ENCODE data around the gene MSL3B.

MSL3B gene

GRCh38 chr2:233828546-233829192, 39.5 kb downstream of the MSL3B start:
- intact Hi-C loops (cut with DNase I): no loop called here
- ATAC-seq (no peak), DNase-seq (no peak)
- 72 to 80% (median 77%) methylated on average over 24 of the region's 24 CpGs for WGBS, 3 donors
- H3K4me3 ChIP-seq: no peak overlapping the region
- TF ChIP-seq, protein P1, sequence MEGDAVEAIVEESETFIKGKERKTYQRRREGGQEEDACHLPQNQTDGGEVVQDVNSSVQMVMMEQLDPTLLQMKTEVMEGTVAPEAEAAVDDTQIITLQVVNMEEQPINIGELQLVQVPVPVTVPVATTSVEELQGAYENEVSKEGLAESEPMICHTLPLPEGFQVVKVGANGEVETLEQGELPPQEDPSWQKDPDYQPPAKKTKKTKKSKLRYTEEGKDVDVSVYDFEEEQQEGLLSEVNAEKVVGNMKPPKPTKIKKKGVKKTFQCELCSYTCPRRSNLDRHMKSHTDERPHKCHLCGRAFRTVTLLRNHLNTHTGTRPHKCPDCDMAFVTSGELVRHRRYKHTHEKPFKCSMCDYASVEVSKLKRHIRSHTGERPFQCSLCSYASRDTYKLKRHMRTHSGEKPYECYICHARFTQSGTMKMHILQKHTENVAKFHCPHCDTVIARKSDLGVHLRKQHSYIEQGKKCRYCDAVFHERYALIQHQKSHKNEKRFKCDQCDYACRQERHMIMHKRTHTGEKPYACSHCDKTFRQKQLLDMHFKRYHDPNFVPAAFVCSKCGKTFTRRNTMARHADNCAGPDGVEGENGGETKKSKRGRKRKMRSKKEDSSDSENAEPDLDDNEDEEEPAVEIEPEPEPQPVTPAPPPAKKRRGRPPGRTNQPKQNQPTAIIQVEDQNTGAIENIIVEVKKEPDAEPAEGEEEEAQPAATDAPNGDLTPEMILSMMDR (IDR thresholded peaks at IDR 0.05): no peak
- H3K27ac ChIP-seq: no peak overlapping the region
- H3K9me3 ChIP-seq: no peaks in the 10 kb centered on the region
- no peaks in the 10 kb centered on the region for H3K36me3 ChIP-seq (ENCODE audit: insufficient read depth in 1 of 2, low read depth in 1 of 2)
- H3K4me1 ChIP-seq: no peaks in the 10 kb centered on the region
- H3K27me3 ChIP-seq (ENCODE audit: insufficient read depth in 3 of 3, low read length in 2 of 3): peaks cover 0 to 1% (median 0%) of the 10 kb centered on the region in 3 donors

- ATAC-seq (no peak), DNase-seq (no peak)
- no peaks in the 10 kb centered on the region for H3K27me3 ChIP-seq (ENCODE audit: insufficient read depth in 3 of 3, low read length in 2 of 3)
- H3K27ac ChIP-seq: no peak overlapping the region
- WGBS, 3 donors: 57 to 64% (median 58%) methylated on average over 7 of the region's 7 CpGs
- H3K4me1 ChIP-seq: no peaks in the 10 kb centered on the region
- no peak overlapping the region for H3K4me3 ChIP-seq
- TF ChIP-seq, protein P1 (IDR thresholded peaks at IDR 0.05): no peak
- intact Hi-C loops (cut with DNase I): no loop called here
- H3K9me3 ChIP-seq: no peaks in the 10 kb centered on the region
- H3K36me3 ChIP-seq (ENCODE audit: insufficient read depth in 1 of 2, low read depth in 1 of 2): no peaks in the 10 kb centered on the region
These were observed 43.8 kb downstream of the MSL3B start for GRCh38 chr2:233824373-233824772.

DNA sequence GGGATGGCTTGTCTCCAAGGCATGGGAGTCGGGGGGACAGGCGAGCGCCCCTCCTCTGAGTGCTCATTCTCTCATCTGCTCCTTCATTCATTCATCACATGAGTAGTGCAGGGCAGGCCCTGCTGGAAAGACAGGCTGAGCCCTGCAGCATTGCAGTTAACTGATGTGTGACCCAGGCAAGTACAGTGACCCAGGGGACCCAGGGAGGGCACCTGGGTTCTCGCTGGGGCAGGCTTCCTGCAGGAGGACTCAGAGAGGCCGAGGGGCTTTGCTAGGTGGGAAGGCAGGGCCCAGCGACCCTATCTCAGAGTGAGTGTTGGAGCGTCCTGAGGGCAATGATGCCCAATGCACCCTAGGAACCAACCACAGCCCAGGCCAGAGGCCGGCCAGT, 44.5 kb downstream of the MSL3B start:
- intact Hi-C loops (cut with DNase I): no loop called here
- no peak for ATAC-seq
- WGBS, 3 donors: 76 to 85% (median 83%) methylated on average over 8 of the region's 8 CpGs

DNA sequence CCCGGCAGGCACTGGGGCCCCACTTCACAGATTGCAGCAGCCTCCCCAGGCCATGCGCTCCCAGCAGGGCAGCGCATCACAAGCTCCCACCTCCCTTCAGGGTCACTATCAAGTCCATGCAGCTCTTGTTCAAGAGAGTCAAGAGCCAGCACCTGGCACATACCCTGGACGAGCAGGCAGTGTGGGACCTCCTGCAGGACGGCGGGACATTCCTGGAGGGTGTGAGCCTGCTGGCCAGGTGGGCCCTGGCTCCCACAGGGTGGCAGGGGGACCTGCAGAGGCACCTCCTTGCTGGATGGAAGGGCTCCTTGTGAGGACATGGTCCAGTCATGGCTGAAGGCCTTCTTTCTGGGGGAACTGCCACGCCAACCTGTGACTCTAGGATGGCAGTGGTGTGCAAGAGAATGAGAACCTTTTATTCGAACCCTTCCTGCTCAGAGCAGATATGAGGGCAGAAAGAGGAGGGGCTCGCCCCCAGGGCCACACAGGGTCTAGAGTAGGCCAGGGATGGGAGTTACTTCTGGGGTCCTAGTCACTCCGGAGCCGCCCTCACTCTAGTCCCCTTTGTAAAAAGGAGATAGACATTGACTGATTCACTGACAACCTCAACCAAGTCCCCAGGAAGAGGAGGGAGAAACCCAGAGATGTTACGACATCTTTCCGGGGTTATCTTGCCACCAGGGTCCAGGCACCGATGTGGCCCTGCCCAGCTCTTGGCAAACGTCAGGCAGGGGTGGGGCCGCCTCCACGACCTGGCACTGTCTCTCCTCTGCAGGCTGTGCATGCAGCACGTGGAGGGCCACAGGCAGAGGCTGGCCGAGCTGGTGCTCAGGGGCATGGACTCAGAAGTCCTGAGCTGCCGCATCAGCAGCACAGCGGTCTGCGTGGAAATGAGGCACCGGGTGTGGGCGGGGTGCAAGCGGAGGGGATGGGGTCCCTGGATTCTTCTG, 45.1 kb downstream of the MSL3B start:
- no peak for DNase-seq
- H3K27me3 ChIP-seq (ENCODE audit: insufficient read depth in 3 of 3, low read length in 2 of 3): peaks cover 0 to 3% (median 0%) of the 10 kb centered on the region in 3 donors
- WGBS, 3 donors: 73 to 79% (median 74%) methylated on average over 25 of the region's 25 CpGs
- ATAC-seq: no peak
- H3K4me3 ChIP-seq: no peak overlapping the region
- H3K36me3 ChIP-seq (ENCODE audit: insufficient read depth in 1 of 2, low read depth in 1 of 2): no peaks in the 10 kb centered on the region
- TF ChIP-seq, protein P1 (IDR thresholded peaks at IDR 0.05): no peak
- intact Hi-C loops (cut with DNase I): no loop called here
- H3K4me1 ChIP-seq: no peaks in the 10 kb centered on the region
- H3K27ac ChIP-seq: no peak overlapping the region
- H3K9me3 ChIP-seq: no peaks in the 10 kb centered on the region

More for the DNA sequence above, 44.5 kb downstream of the MSL3B start:
- no peaks in the 10 kb centered on the region for H3K4me1 ChIP-seq
- H3K4me3 ChIP-seq: no peak overlapping the region
- no peak for DNase-seq
- H3K36me3 ChIP-seq (ENCODE audit: insufficient read depth in 1 of 2, low read depth in 1 of 2): no peaks in the 10 kb centered on the region
- TF ChIP-seq, protein P1 (IDR thresholded peaks at IDR 0.05): no peak
- no peak overlapping the region for H3K27ac ChIP-seq
- no peaks in the 10 kb centered on the region for H3K27me3 ChIP-seq (ENCODE audit: insufficient read depth in 3 of 3, low read length in 2 of 3)
- H3K9me3 ChIP-seq: no peaks in the 10 kb centered on the region

All from psoas muscle (tissue), 7 donors.